Gastroesophageal sphincter (tissue), 3 donors: ENCODE results near the gene EML4.

Experiments used
- EP300 ChIP-seq: sonication (generic); formaldehyde crosslinking; IDR thresholded peaks from one replicate; pipeline ENCODE4 v1.6.1; 2017; ENCODE audit warnings: antibody characterized with exemption, mild to moderate bottlenecking
- POLR2A ChIP-seq, 2 donors: fragments of 450-650 bp; IDR thresholded peaks; one replicate each; pipeline ENCODE4 v1.6.1; 2017; ENCODE audit warnings: antibody characterized with exemption in 2 of 2, mild to moderate bottlenecking in 2 of 2, moderate library complexity in 1 of 2
- POLR2AphosphoS5 ChIP-seq: sonication (generic); formaldehyde crosslinking; IDR thresholded peaks from one replicate; pipeline ENCODE4 v1.6.1; 2017; ENCODE audit warnings: antibody characterized with exemption
- TF ChIP-seq, protein P1 (sequence below), 4 experiments: fragments of 200-600 bp in 2 of 4; fragments of 450-650 bp in 2 of 4; sonication (generic) in 1 of 4; IDR thresholded peaks; one replicate each; pipeline ENCODE4 v1.5.1; 2017 to 2019; ENCODE audit warnings: antibody characterized with exemption in 4 of 4, mild to moderate bottlenecking in 2 of 4, moderate library complexity in 2 of 4

DNA sequence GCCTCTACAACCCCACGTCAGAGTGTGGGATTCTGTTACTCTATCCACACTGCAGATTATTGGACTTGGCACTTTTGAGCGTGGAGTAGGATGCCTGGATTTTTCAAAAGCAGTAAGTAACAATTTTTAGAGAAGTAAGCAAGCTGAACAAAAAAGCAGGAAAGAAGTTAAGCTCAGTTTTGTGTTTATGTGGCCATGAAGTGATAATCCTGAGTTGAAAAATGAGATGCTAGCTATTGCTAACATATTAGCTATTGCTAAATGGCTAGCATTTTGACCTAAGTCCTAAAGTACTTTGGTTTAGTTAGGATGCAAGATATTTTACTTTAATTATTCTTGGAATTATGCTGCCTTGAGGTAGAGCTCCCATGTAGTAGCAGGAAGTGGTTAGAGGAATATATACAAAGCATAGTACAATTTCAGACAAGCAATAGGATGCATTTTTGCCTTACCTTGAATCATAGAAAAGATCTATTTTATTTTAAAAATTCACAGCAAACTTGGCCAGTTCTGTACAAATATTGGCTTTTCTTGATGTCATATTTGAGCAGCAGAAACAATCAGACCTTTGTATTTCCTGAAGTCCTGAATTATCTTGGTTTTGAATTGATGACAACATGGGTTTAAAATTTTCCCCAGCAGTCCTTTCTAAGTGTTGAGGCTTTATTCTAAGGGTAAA lies 117.3 kb downstream of the EML4 start:
- TF ChIP-seq, protein P1, sequence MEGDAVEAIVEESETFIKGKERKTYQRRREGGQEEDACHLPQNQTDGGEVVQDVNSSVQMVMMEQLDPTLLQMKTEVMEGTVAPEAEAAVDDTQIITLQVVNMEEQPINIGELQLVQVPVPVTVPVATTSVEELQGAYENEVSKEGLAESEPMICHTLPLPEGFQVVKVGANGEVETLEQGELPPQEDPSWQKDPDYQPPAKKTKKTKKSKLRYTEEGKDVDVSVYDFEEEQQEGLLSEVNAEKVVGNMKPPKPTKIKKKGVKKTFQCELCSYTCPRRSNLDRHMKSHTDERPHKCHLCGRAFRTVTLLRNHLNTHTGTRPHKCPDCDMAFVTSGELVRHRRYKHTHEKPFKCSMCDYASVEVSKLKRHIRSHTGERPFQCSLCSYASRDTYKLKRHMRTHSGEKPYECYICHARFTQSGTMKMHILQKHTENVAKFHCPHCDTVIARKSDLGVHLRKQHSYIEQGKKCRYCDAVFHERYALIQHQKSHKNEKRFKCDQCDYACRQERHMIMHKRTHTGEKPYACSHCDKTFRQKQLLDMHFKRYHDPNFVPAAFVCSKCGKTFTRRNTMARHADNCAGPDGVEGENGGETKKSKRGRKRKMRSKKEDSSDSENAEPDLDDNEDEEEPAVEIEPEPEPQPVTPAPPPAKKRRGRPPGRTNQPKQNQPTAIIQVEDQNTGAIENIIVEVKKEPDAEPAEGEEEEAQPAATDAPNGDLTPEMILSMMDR (IDR thresholded peaks at IDR 0.05): no peak
- TF ChIP-seq EP300 (no peak), POLR2AphosphoS5 (no peak), POLR2A (IDR thresholded peaks at IDR 0.05) (no peak)
